GM23338 (cell line): ENCODE data around the gene C2orf78. TPM values are rescaled to one million over a fixed set of nuclear protein-coding genes. Genes with fewer than 3 reads are reported as not detected.

Source experiments
- ATAC-seq: fragments of 200-7000 bp; cut with Tn5 transposase; 3 replicates; pipeline ENCODE4 v1.9.1; 2020
- DNase-seq: peaks from one replicate; pipeline ENCODE4 v3.0.0-alpha.2; 2015; ENCODE audit warnings: low spot score
- H2AFZ ChIP-seq: fragments of 200-600 bp; sonication (generic); 2 replicates; pipeline ENCODE4 v1.8.0; 2016; ENCODE audit warnings: antibody characterized with exemption, mild to moderate bottlenecking, moderate library complexity
- H3F3A ChIP-seq: fragments of 200-600 bp; sonication (generic); replicated peaks from 2 replicates; pipeline ENCODE4 v1.8.0; 2017; ENCODE audit warnings: antibody characterized with exemption, mixed run types, low read depth
- H3K27ac ChIP-seq: fragments of 200-600 bp; sonication (generic); 2 replicates; pipeline ENCODE4 v1.6.1; 2016; ENCODE audit warnings: low read depth
- H3K27me3 ChIP-seq: fragments of 200-600 bp; sonication (generic); 2 replicates; pipeline ENCODE4 v1.8.0; 2016; ENCODE audit warnings: mild to moderate bottlenecking, mixed run types, moderate library complexity; ENCODE audit not compliant: insufficient read depth
- H3K36me3 ChIP-seq: fragments of 200-600 bp; sonication (generic); 2 replicates; pipeline ENCODE4 v1.8.0; 2016; ENCODE audit warnings: mild to moderate bottlenecking; ENCODE audit not compliant: insufficient read depth
- H3K4me1 ChIP-seq: fragments of 200-600 bp; sonication (generic); 2 replicates; pipeline ENCODE4 v1.8.0; 2016; ENCODE audit warnings: mild to moderate bottlenecking, moderate library complexity; ENCODE audit not compliant: insufficient read depth
- H3K4me2 ChIP-seq: fragments of 200-600 bp; sonication (generic); 2 replicates; pipeline ENCODE4 v1.7.1; 2017; ENCODE audit warnings: mixed run types
- H3K4me3 ChIP-seq: fragments of 200-600 bp; sonication (generic); 2 replicates; pipeline ENCODE4 v1.6.1; 2016; ENCODE audit warnings: mixed run types
- H3K79me2 ChIP-seq: fragments of 200-600 bp; sonication (generic); replicated peaks from 2 replicates; pipeline ENCODE4 v1.8.0; 2017; ENCODE audit warnings: mild to moderate bottlenecking; ENCODE audit not compliant: insufficient read depth
- H3K9me2 ChIP-seq: fragments of 200-600 bp; sonication (generic); 2 replicates; pipeline ENCODE4 v1.8.0; 2017; ENCODE audit not compliant: insufficient read depth
- H4K20me1 ChIP-seq: fragments of 200-600 bp; sonication (generic); replicated peaks from 2 replicates; pipeline ENCODE4 v1.8.0; 2017; ENCODE audit warnings: mild to moderate bottlenecking; ENCODE audit not compliant: insufficient read depth
- H3K27ac Mint-ChIP-seq: 2 replicates; pipeline ENCODE4 v1.8.0; 2020; ENCODE audit warnings: inconsistent platforms, mild to moderate bottlenecking, moderate library complexity, mixed read lengths
- H3K27me3 Mint-ChIP-seq: 3 replicates; pipeline ENCODE4 v1.8.0; 2022; ENCODE audit warnings: low read depth, mild to moderate bottlenecking, moderate library complexity, mixed read lengths, inconsistent platforms; ENCODE audit not compliant: insufficient read depth, poor library complexity
- H3K36me3 Mint-ChIP-seq: 3 replicates; pipeline ENCODE4 v1.8.0; 2021; ENCODE audit warnings: low read depth, mild to moderate bottlenecking, inconsistent platforms, moderate library complexity, mixed read lengths
- H3K4me1 Mint-ChIP-seq: 3 replicates; pipeline ENCODE4 v1.8.0; 2020; ENCODE audit warnings: mild to moderate bottlenecking, inconsistent platforms, mixed read lengths
- H3K4me3 Mint-ChIP-seq: 3 replicates; pipeline ENCODE4 v1.8.0; 2021; ENCODE audit warnings: moderate library complexity, mild to moderate bottlenecking, inconsistent platforms, mixed read lengths
- H3K9me3 Mint-ChIP-seq: 3 replicates; pipeline ENCODE4 v1.8.0; 2020; ENCODE audit warnings: moderate library complexity, mild to moderate bottlenecking, inconsistent platforms, mixed read lengths
- CREB1 ChIP-seq: fragments of 250-450 bp; sonication (Bioruptor Pico); IDR thresholded peaks from 2 replicates; pipeline ENCODE4 v1.5.0; 2020; ENCODE audit warnings: low read depth, mild to moderate bottlenecking, moderate library complexity
- CTCF ChIP-seq, 2 experiments: fragments of 200-600 bp in 1 of 2; sonication (generic) in 1 of 2; conservative IDR thresholded peaks; 2 replicates each; pipeline versions ENCODE4 v1.5.1 to v1.6.1; 2016 to 2017; ENCODE audit warnings: antibody characterized with exemption in 2 of 2, low read depth in 2 of 2, mild to moderate bottlenecking in 2 of 2, moderate library complexity in 1 of 2
- ETS1 ChIP-seq: IDR thresholded peaks from 2 replicates; pipeline ENCODE4 v1.6.1; 2016; ENCODE audit warnings: antibody characterized with exemption
- EZH2 ChIP-seq: fragments of 200-600 bp; sonication (generic); IDR thresholded peaks from one replicate; pipeline ENCODE4 v1.8.0; 2017; ENCODE audit warnings: antibody characterized with exemption, mild to moderate bottlenecking, low read depth; ENCODE audit not compliant: unreplicated experiment
- EZH2phosphoT487 ChIP-seq: fragments of 200-600 bp; sonication (generic); IDR thresholded peaks from one replicate; pipeline ENCODE4 v1.8.1; 2018; ENCODE audit warnings: antibody characterized with exemption; ENCODE audit not compliant: unreplicated experiment
- JUNB ChIP-seq: IDR thresholded peaks from one replicate; pipeline ENCODE4 v1.6.1; 2016; ENCODE audit warnings: antibody characterized with exemption; ENCODE audit not compliant: unreplicated experiment
- NANOG ChIP-seq: IDR thresholded peaks from 2 replicates; pipeline ENCODE4 v1.6.1; 2016; ENCODE audit warnings: antibody characterized with exemption, borderline replicate concordance
- POLR2AphosphoS5 ChIP-seq: IDR thresholded peaks from 2 replicates; pipeline ENCODE4 v1.6.1; 2016; ENCODE audit warnings: antibody characterized with exemption, low read depth
- REST ChIP-seq: IDR thresholded peaks from one replicate; pipeline ENCODE4 v1.6.1; 2018; ENCODE audit warnings: antibody characterized with exemption; ENCODE audit not compliant: unreplicated experiment
- STAT1 ChIP-seq: IDR thresholded peaks from one replicate; pipeline ENCODE4 v1.6.1; 2016; ENCODE audit warnings: antibody characterized with exemption; ENCODE audit not compliant: unreplicated experiment
- ZNF114 ChIP-seq: fragments of 250-450 bp; sonication (Bioruptor Pico); IDR thresholded peaks from 2 replicates; pipeline ENCODE4 v1.5.0; 2020; ENCODE audit warnings: mild to moderate bottlenecking, moderate library complexity
- ZNF331 ChIP-seq: fragments of 250-450 bp; sonication (Bioruptor Pico); IDR thresholded peaks from 2 replicates; pipeline ENCODE4 v1.5.0; 2020; ENCODE audit warnings: low read depth, mild to moderate bottlenecking, moderate library complexity
- ZNF462 ChIP-seq: fragments of 250-450 bp; sonication (Bioruptor Pico); IDR thresholded peaks from 2 replicates; pipeline ENCODE4 v1.5.0; 2020; ENCODE audit warnings: mild to moderate bottlenecking, moderate library complexity
- polyA plus RNA-seq: library from polyadenylated mRNA; unstranded; fragments of >200 nt; fragmentation: Nextera tagmentation; extraction: Ambion mirVana; gene quantifications from 2 replicates; pipeline ENCODE4 v1.2.1, GENCODE V29; 2016
- total RNA-seq: library from RNA; depleted of rRNA; stranded (reverse); fragments of >200 nt; shearing (Covaris generic); gene quantifications from 2 replicates; pipeline ENCODE4 v1.2.3, GENCODE V29; 2014

Gene C2orf78
- total and polyA plus RNA-seq, 2 experiments from 2014 or later, result 0.14 to 0.18 TPM

GRCh38 chr2:73812635-73813034, 28.7 kb downstream of the C2orf78 start:
- H3K27ac ChIP-seq, result no peak overlapping the region
- no peaks in the 10 kb centered on the region for H4K20me1 ChIP-seq
- no peaks in the 10 kb centered on the region for H3K4me1 Mint-ChIP-seq
- no peak overlapping the region for H3K4me3 Mint-ChIP-seq
- H3K9me2 ChIP-seq, result no peaks in the 10 kb centered on the region
- DNase-seq (no peak), ATAC-seq (no peak)
- no peaks in the 10 kb centered on the region for H3K79me2 ChIP-seq
- no peak overlapping the region for H3K4me3 ChIP-seq
- H3F3A ChIP-seq, result no peaks in the 10 kb centered on the region
- no peak overlapping the region for H3K27ac Mint-ChIP-seq
- H3K36me3 ChIP-seq, result no peaks in the 10 kb centered on the region
- TF ChIP-seq EZH2, result no peak
- TF ChIP-seq ZNF114 (CRISPR knock-in tag), result no peak
- no peak for TF ChIP-seq JUNB
- TF ChIP-seq CREB1 (CRISPR knock-in tag), result no peak
- no peak for TF ChIP-seq CTCF (conservative IDR thresholded peaks at IDR 0.05; ENCODE audit: low read depth in 2 of 2)
- TF ChIP-seq NANOG, result no peak
- TF ChIP-seq ZNF462, result no peak
- TF ChIP-seq EZH2phosphoT487, result no peak
- no peak for TF ChIP-seq REST
- no peak for TF ChIP-seq POLR2AphosphoS5
- TF ChIP-seq ETS1, result no peak
- no peak for TF ChIP-seq ZNF331
- no peak for TF ChIP-seq STAT1
- peaks cover 2% of the 10 kb centered on the region for H3K27me3 Mint-ChIP-seq
- H3K4me2 ChIP-seq, result no peak overlapping the region
- no peaks in the 10 kb centered on the region for H3K4me1 ChIP-seq
- no peaks in the 10 kb centered on the region for H3K36me3 Mint-ChIP-seq
- no peaks in the 10 kb centered on the region for H3K9me3 Mint-ChIP-seq
- H3K27me3 ChIP-seq, result peaks cover 17% of the 10 kb centered on the region; the same call in 1 of the 2 replicates
- no peak overlapping the region for H2AFZ ChIP-seq
